GM12875 (cell line): ENCODE measurements around the gene ANHX.

Experiments used
- H3K4me3 ChIP-seq: one replicate; pipeline ENCODE4 v1.5.1; 2011; ENCODE audit warnings: low read depth, low read length, control low read depth
- CTCF ChIP-seq: IDR thresholded peaks from 2 replicates; pipeline ENCODE4 v1.5.1; 2011; ENCODE audit warnings: low read depth, mild to moderate bottlenecking, control low read depth, inconsistent platforms, low read length, moderate library complexity, borderline replicate concordance; ENCODE audit not compliant: insufficient read depth

The ANHX gene

GRCh38 chr12:133222211-133222610, 13.5 kb downstream of the ANHX start:
- no peak overlapping the region for H3K4me3 ChIP-seq
- no peak for TF ChIP-seq CTCF

- no peak overlapping the region for H3K4me3 ChIP-seq
- no peak for TF ChIP-seq CTCF
These were observed 14.4 kb downstream of the ANHX start for GRCh38 chr12:133221241-133221640.

- no peak for TF ChIP-seq CTCF
- H3K4me3 ChIP-seq = no peak overlapping the region
These were observed 15.2 kb downstream of the ANHX start for GRCh38 chr12:133220521-133220920.

- no peak overlapping the region for H3K4me3 ChIP-seq
- no peak for TF ChIP-seq CTCF
These were observed 18.5 kb downstream of the ANHX start for GRCh38 chr12:133217219-133217618.

- H3K4me3 ChIP-seq = no peak overlapping the region
- no peak for TF ChIP-seq CTCF
These were observed 20.0 kb downstream of the ANHX start for GRCh38 chr12:133215724-133216123.

GRCh38 chr12:133206390-133206789, 29.3 kb downstream of the ANHX start:
- H3K4me3 ChIP-seq = no peak overlapping the region

GRCh38 chr12:133204264-133204603, 31.4 kb downstream of the ANHX start:
- H3K4me3 ChIP-seq = no peak overlapping the region
- TF ChIP-seq CTCF = no peak

More at GRCh38 chr12:133206390-133206789, 29.3 kb downstream of the ANHX start:
- TF ChIP-seq CTCF = no peak
